Skeletal muscle tissue (tissue), 4 donors: Measurements from ENCODE around the gene ASGR1. TPM values are rescaled to one million over a fixed set of nuclear protein-coding genes. Genes with fewer than 3 reads are reported as not detected.

Source experiments
- H3K27ac ChIP-seq: one replicate; pipeline ENCODE4 v1.7.0; 2013; ENCODE audit warnings: mild to moderate bottlenecking, low read depth, low read length, inconsistent platforms
- H3K27me3 ChIP-seq, 3 donors: one replicate each; pipeline ENCODE4 v1.7.0; 2013; ENCODE audit warnings: low read length in 3 of 3; ENCODE audit not compliant: control insufficient read depth in 3 of 3, insufficient read depth in 3 of 3
- H3K36me3 ChIP-seq, 3 donors: one replicate each; pipeline ENCODE4 v1.7.0; 2013; ENCODE audit warnings: low read length in 3 of 3; ENCODE audit not compliant: control insufficient read depth in 3 of 3, insufficient read depth in 3 of 3
- H3K4me1 ChIP-seq, 3 donors: one replicate each; pipeline ENCODE4 v1.7.0; 2013; ENCODE audit warnings: low read length in 3 of 3, mild to moderate bottlenecking in 3 of 3; ENCODE audit not compliant: control insufficient read depth in 3 of 3, insufficient read depth in 3 of 3
- H3K4me3 ChIP-seq, 3 donors: one replicate each; pipeline ENCODE4 v1.7.0; 2013; ENCODE audit warnings: low read length in 3 of 3
- H3K9ac ChIP-seq, 3 donors: one replicate each; pipeline ENCODE4 v1.7.0; 2013; ENCODE audit warnings: low read length in 3 of 3, mild to moderate bottlenecking in 3 of 3, moderate library complexity in 2 of 3, low read depth in 1 of 3
- H3K9me3 ChIP-seq, 3 donors: one replicate each; pipeline ENCODE4 v1.7.0; 2013; ENCODE audit warnings: low read length in 3 of 3; ENCODE audit not compliant: control insufficient read depth in 3 of 3
- total RNA-seq: library from RNA; depleted of rRNA; stranded (reverse); fragments of >200 nt; gene quantifications from one replicate; pipeline ENCODE4 v1.2.3, GENCODE V29; 2014
- donor health status: Osteomylitis.

ASGR1 gene
- total RNA-seq, 1 donor from 2014 or later = 1.0 TPM

- Histone ChIP-seq H3K36me3 (peaks cover 57 to 67% (median 64%) of the 10 kb centered on the region in 3 donors), H3K9me3 (no peaks in the 10 kb centered on the region), H3K4me1 (peaks cover 62 to 67% (median 64%) of the 10 kb centered on the region in 3 donors), H3K9ac (peak overlapping the region in 1 of 3 donors; percentile 96), H3K27me3 (no peaks in the 10 kb centered on the region), H3K4me3 (peak overlapping the region in 1 of 3 donors; percentile 29), H3K27ac (peak overlapping the region; percentile 16)
These were observed 43.2 kb upstream of the ASGR1 start for GRCh38 chr17:7222093-7222971.

- H3K4me1 ChIP-seq = peaks cover 67 to 69% (median 68%) of the 10 kb centered on the region in 3 donors
These were observed 42.3 kb upstream of the ASGR1 start for GRCh38 chr17:7221278-7222092.

GRCh38 chr17:7220593-7221277, 41.6 kb upstream of the ASGR1 start:
- H3K27ac ChIP-seq = peak overlapping the region; percentile 95
- H3K9ac ChIP-seq = peak overlapping the region; percentile 89 to 96 (median 92)
- H3K36me3 ChIP-seq = peaks cover 45 to 52% (median 48%) of the 10 kb centered on the region in 3 donors
- H3K4me1 ChIP-seq = peaks cover 73 to 76% (median 75%) of the 10 kb centered on the region in 3 donors
- no peaks in the 10 kb centered on the region for H3K27me3 ChIP-seq
- H3K4me3 ChIP-seq = peak overlapping the region; percentile 78 to 92 (median 86)
- no peaks in the 10 kb centered on the region for H3K9me3 ChIP-seq

More at GRCh38 chr17:7221278-7222092, 42.3 kb upstream of the ASGR1 start:
- Histone ChIP-seq H3K36me3 (peaks cover 49 to 58% (median 55%) of the 10 kb centered on the region in 3 donors), H3K9me3 (no peaks in the 10 kb centered on the region), H3K27me3 (no peaks in the 10 kb centered on the region), H3K27ac (peak overlapping the region; percentile 95), H3K9ac (peak overlapping the region; percentile 29 to 96 (median 92)), H3K4me3 (peak overlapping the region; percentile 78 to 92 (median 86))

- H3K4me3 ChIP-seq = peak within 1 kb of the TSS; percentile 78 to 92 (median 86)
- H3K9ac ChIP-seq = peak within 1 kb of the TSS; percentile 89 to 96 (median 92)
- no peaks in the 10 kb centered on the region for H3K9me3 ChIP-seq
- H3K27ac ChIP-seq = peak within 1 kb of the TSS; percentile 95
- H3K36me3 ChIP-seq = peaks cover 38 to 46% (median 41%) of the 10 kb centered on the region in 3 donors
- H3K27me3 ChIP-seq = no peaks in the 10 kb centered on the region
- H3K4me1 ChIP-seq = peaks cover 79 to 81% (median 80%) of the 10 kb centered on the region in 3 donors
These were observed 40.8 kb upstream of the ASGR1 start, which contains the start of the genes ACADVL and DLG4 for GRCh38 chr17:7219812-7220592. TSS of gene ACADVL (plus strand) at chr17:7219938. CDS start at chr17:7219985, 47 bp downstream. TSS of gene DLG4 (minus strand) at chr17:7219836.

- Histone ChIP-seq H3K9ac (peak overlapping the region; percentile 89 to 96 (median 92)), H3K27ac (peak overlapping the region; percentile 95), H3K27me3 (no peaks in the 10 kb centered on the region), H3K4me3 (peak overlapping the region; percentile 78 to 92 (median 86)), H3K9me3 (no peaks in the 10 kb centered on the region), H3K36me3 (peaks cover 33 to 41% (median 37%) of the 10 kb centered on the region in 3 donors), H3K4me1 (peaks cover 81 to 85% (median 81%) of the 10 kb centered on the region in 3 donors)
These were observed 40.1 kb upstream of the ASGR1 start for GRCh38 chr17:7219229-7219811.

GRCh38 chr17:7218758-7219157, 39.6 kb upstream of the ASGR1 start:
- peaks cover 81 to 84% (median 81%) of the 10 kb centered on the region in 3 donors for H3K4me1 ChIP-seq
- H3K27me3 ChIP-seq = peaks cover 0 to 3% (median 0%) of the 10 kb centered on the region in 3 donors
- no peaks in the 10 kb centered on the region for H3K9me3 ChIP-seq
- H3K36me3 ChIP-seq = peaks cover 27 to 35% (median 31%) of the 10 kb centered on the region in 3 donors
- H3K27ac ChIP-seq = peak overlapping the region; percentile 95
- peak overlapping the region in 2 of 3 donors; percentile 78 to 92 for H3K4me3 ChIP-seq
- peak overlapping the region; percentile 89 to 96 (median 92) for H3K9ac ChIP-seq

GRCh38 chr17:7218166-7218565, 39.0 kb upstream of the ASGR1 start:
- H3K27me3 ChIP-seq = peaks cover 0 to 6% (median 0%) of the 10 kb centered on the region in 3 donors
- peak overlapping the region; percentile 60 to 78 (median 72) for H3K9ac ChIP-seq
- H3K4me3 ChIP-seq = peak overlapping the region; percentile 55 to 73 (median 66)
- H3K27ac ChIP-seq = peak overlapping the region; percentile 28
- H3K9me3 ChIP-seq = no peaks in the 10 kb centered on the region
- H3K4me1 ChIP-seq = peaks cover 78 to 79% (median 78%) of the 10 kb centered on the region in 3 donors
- H3K36me3 ChIP-seq = peaks cover 21 to 29% (median 25%) of the 10 kb centered on the region in 3 donors

- no peaks in the 10 kb centered on the region for H3K9me3 ChIP-seq
- peak overlapping the region; percentile 60 to 78 (median 72) for H3K9ac ChIP-seq
- peak overlapping the region; percentile 28 for H3K27ac ChIP-seq
- peaks cover 0 to 6% (median 0%) of the 10 kb centered on the region in 3 donors for H3K27me3 ChIP-seq
- peaks cover 14 to 21% (median 17%) of the 10 kb centered on the region in 3 donors for H3K36me3 ChIP-seq
- H3K4me3 ChIP-seq = peak overlapping the region; percentile 55 to 73 (median 66)
- H3K4me1 ChIP-seq = peaks cover 70 to 71% (median 70%) of the 10 kb centered on the region in 3 donors
These were observed 38.2 kb upstream of the ASGR1 start for GRCh38 chr17:7217113-7217987.
